ENCODE results near the gene IGF2BP1. TPM values are rescaled to one million over a fixed set of nuclear protein-coding genes. Genes with fewer than 3 reads are reported as not detected.
"Not testable (repeated sequence)": the region's sequence is repeated elsewhere in the genome, so short reads cannot be mapped to it uniquely, and the experiment has no call there.

Gene IGF2BP1
- polyA plus RNA-seq, 3 donors: 12.9 to 20.4 (median 18.2) TPM

- no peak for DNase-seq (ENCODE audit: low read depth in 3 of 3, low spot score in 2 of 3)
These were observed 52.1 kb downstream of the IGF2BP1 start for GRCh38 chr17:49049265-49049664.

DNA sequence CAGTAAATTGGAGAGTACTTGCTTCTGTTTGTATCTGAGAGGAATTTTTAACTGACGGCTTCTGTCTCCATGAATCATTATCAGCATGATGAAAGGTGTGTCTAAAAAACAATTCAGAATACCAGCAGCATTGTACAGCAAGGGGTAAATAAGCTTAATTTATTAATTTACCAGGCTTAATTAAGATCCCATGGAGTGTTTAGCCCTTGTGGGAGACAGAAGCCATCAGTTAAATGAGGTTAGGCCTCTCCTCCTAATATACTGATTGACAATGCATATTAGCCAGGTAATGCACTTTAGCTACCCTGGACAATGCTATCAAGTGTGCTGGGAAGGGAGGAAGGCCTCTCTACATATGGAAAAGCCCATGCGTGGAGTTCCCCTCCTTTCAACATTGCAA lies 53.4 kb downstream of the IGF2BP1 start:
- no peak for DNase-seq (ENCODE audit: low read depth in 3 of 3, low spot score in 2 of 3)

GRCh38 chr17:49051269-49051668 lies 54.1 kb downstream of the IGF2BP1 start:
- no peak for DNase-seq (ENCODE audit: low read depth in 3 of 3, low spot score in 2 of 3)

DNA sequence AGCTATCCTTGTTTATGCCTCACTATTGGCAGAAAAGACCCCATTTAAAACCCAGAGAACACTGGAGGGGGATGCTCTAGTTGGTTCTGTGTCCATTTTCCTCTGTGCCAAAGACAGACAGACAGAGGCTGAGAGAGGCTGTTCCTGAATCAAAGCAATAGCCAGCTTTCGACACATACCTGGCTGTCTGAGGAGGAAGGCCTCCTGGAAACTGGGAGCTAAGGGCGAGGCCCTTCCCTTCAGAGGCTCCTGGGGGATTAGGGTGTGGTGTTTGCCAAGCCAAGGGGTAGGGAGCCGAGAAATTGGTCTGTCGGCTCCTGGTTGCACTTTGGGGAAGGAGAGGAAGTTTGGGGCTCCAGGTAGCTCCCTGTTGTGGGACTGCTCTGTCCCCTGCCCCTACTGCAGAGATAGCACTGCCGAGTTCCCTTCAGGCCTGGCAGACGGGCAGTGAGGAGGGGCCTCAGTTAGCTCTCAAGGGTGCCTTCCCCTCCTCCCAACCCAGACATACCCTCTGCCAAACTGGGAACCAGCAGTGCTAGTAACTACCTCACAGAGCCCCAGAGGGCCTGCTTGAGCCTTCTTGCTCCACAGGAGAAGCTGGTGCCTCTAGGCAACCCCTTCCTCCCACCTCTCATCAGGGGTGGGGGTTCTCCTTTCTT lies 56.1 kb downstream of the IGF2BP1 start:
- DNase-seq (ENCODE audit: low read depth in 3 of 3, low spot score in 2 of 3): no peak

- DNase-seq (ENCODE audit: low read depth in 3 of 3, low spot score in 2 of 3): no peak
These were observed 57.3 kb downstream of the IGF2BP1 start for GRCh38 chr17:49054342-49055092.

GRCh38 chr17:49055181-49055927 lies 58.2 kb downstream of the IGF2BP1 start:
- no peak for DNase-seq (ENCODE audit: low read depth in 3 of 3, low spot score in 2 of 3)

- no peak for DNase-seq (ENCODE audit: low read depth in 3 of 3, low spot score in 2 of 3)
These were observed 64.3 kb downstream of the IGF2BP1 start for GRCh38 chr17:49061524-49061943.

DNA sequence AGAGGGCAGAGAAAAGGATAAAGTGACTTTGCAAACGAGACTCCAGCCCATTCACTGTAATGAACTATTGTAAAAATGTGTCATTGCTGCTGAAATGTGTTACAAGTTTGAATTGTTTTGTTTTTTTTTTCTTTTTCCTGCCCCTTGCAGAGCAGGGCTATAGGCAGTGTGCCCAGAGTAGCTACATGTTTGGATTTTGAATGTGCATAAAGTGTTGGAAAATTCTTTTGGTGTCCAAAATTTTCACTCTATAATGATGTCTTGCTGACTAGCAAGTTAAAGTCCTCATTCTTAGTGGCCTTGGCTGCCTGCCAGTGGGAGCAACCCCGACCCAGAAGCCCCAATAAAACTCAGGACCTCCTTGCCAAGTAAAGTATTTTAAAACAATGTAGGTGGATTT lies 66.5 kb downstream of the IGF2BP1 start:
- no peak for DNase-seq (ENCODE audit: low read depth in 3 of 3, low spot score in 2 of 3)

GRCh38 chr17:49067163-49067562 lies 70.0 kb downstream of the IGF2BP1 start:
- no peak for DNase-seq (ENCODE audit: low read depth in 3 of 3, low spot score in 2 of 3)

GRCh38 chr17:49069585-49070273 lies 72.5 kb downstream of the IGF2BP1 start:
- no peak for DNase-seq (ENCODE audit: low read depth in 3 of 3, low spot score in 2 of 3)

DNA sequence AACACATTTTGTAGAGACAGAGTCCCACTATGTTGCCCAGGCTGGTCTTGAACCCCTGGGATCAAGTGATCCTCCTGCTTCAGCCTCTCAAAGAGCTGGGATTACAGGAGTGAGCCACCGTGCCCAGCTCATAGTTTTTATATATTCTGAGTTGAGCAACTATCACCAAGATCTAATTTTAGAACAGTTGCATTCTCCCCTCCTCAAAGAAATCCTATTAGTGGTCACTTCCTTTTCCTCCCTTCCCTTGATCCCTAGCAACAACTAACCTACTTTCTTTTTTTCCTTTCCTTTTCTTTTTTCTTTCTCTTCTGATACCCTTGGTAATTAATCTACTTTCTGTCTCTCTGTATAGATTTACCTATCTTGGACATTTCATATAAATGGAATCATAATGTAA lies 73.9 kb downstream of the IGF2BP1 start:
- DNase-seq (ENCODE audit: low read depth in 3 of 3, low spot score in 2 of 3): no peak

DNA sequence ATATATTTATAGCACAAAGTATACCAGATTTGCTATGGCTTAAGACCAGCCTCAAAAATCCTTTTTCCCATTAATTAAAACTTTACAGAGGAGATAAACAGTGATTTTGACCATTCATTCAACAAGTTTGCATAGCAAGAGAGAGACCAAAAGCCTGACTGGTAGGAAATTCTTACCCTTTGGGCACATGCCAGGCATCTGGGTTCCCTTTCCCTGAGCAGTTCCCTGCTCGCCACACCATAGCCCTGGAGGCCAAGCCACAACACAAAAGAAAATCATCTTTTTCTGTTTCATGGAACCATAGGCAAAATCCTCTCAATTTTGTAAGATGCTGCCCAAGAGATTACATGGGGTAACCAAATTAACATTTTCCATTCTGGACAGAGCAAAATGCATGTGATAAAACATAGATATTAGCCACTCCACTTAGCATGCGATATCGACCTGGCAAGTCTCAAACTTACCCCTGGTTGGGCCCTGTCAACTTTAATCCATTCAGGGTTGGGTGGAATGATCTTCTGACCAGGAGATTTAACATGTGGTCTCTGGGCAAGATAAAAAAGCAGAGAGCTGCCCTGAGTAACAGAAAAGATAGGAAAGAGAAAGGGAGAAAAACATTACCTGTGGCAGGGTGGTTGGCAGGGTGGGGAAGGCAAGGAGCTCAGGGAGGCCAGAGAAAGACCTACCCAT lies 77.8 kb downstream of the IGF2BP1 start:
- no peak for DNase-seq (ENCODE audit: low read depth in 3 of 3, low spot score in 2 of 3)

- no peak for DNase-seq (ENCODE audit: low read depth in 3 of 3, low spot score in 2 of 3)
These were observed 79.6 kb downstream of the IGF2BP1 start for GRCh38 chr17:49076573-49077384.

DNA sequence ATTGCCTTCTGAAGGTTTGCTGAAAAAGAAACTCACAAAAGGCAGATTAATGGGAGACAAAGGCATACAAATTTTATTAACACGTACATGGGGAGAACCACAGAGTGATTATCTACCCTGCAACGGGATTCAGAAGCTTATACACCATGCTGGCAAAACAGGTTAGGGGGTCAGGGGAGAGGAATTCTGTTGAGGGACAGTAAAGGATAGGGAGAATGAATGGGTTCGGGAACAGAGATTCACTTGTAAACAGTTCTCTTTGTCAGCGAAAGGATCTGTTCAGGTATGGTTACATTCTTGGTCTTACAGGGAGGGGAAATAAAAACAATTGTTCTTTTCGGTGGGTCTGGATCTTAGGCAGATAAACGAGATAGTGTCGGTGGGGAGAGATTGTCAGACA lies 81.1 kb downstream of the IGF2BP1 start:
- DNase-seq (ENCODE audit: low read depth in 3 of 3, low spot score in 2 of 3): no peak

GRCh38 chr17:49079840-49080663 lies 82.9 kb downstream of the IGF2BP1 start:
- no peak for DNase-seq (ENCODE audit: low read depth in 3 of 3, low spot score in 2 of 3)

DNA sequence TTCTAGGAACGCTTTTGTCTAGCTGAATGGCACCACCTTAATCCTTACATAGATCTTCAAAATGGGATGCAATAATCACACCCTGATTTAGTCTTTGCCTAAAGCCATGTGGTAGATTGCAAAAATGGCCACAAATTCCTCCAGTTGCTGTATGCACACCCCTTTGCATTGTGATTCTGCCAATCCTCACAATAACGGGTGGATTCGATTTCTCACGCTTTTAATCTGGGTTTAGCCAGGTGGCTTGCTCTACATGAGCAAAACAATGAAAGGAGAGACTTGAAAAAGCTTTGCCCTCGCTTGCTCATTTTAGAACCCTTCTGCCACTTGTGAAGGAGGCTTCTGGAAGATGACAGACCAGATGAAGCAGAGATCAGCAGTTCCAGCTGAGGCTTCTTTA lies 85.0 kb downstream of the IGF2BP1 start:
- no peak for DNase-seq (ENCODE audit: low read depth in 3 of 3, low spot score in 2 of 3)

DNA sequence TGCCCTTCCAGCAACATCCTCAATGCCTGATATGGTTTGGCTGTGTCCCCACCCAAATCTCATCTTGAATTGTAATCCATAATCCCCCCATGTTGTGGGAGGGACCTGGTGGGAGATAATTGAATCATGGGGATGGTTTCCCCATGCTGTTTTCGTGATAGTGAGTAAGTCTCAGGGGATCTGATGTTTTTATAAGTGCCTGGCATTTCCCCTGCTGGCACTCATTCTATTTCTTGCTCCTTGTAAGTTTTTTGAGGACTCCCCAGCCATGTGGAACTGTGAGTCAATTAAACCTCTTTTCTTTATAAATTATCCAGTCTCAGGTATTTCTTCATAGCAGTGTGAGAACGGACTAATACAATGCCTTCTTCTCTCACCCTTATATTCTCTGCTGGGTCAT lies 87.9 kb downstream of the IGF2BP1 start:
- not testable (repeated sequence) for DNase-seq (ENCODE audit: low read depth in 3 of 3, low spot score in 2 of 3)

- DNase-seq (ENCODE audit: low read depth in 3 of 3, low spot score in 2 of 3): no peak
These were observed 88.6 kb downstream of the IGF2BP1 start for GRCh38 chr17:49085565-49086315.
